B cell (primary cell): ENCODE data around the gene TMA7.

Source experiments
- CTCF ChIP-seq: fragments of 200-600 bp; IDR thresholded peaks from one replicate; pipeline ENCODE4 v1.8.0; 2022; ENCODE audit warnings: antibody characterized with exemption, mild to moderate bottlenecking
- EZH2 ChIP-seq: IDR thresholded peaks from 2 replicates; pipeline ENCODE4 v1.6.1; 2012; ENCODE audit warnings: borderline replicate concordance, low read depth, mild to moderate bottlenecking, moderate library complexity, low read length; ENCODE audit not compliant: insufficient read depth, poor library complexity, severe bottlenecking

GRCh38 chr3:48420561-48420960 is 19.5 kb upstream of the TMA7 start:
- TF ChIP-seq CTCF (no peak), EZH2 (no peak)
